ENCODE measurements around the gene TMEM38B. TPM values are rescaled to one million over a fixed set of nuclear protein-coding genes. Genes with fewer than 3 reads are reported as not detected.
"Not testable (repeated sequence)": the region's sequence is repeated elsewhere in the genome, so short reads cannot be mapped to it uniquely, and the experiment has no call there.

TMEM38B gene
- total RNA-seq, 1 donor from 2014 or later: 8.0 TPM

DNA sequence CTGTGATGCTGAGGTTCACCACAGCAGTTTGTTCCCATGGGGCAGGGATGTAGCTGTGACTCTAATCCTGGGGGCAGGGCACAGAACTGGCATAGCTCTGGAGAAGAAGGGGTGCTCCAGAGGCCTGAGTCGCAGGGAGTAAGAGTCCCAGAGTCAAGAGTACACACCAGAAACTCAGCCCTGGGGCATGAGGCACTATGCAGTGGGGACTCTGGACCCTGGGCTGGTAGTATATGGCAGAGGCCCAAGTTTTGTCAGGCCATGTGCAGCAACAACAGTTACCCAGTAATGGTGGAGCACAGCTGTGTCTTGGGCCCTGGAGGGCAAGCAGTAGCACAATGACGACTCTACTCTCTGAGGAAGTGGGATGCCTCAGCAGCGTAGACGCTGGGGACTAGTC lies 42.9 kb downstream of the TMEM38B start:
- no peaks in the 10 kb centered on the region for H3K4me1 Mint-ChIP-seq (ENCODE audit: unreplicated experiment)

DNA sequence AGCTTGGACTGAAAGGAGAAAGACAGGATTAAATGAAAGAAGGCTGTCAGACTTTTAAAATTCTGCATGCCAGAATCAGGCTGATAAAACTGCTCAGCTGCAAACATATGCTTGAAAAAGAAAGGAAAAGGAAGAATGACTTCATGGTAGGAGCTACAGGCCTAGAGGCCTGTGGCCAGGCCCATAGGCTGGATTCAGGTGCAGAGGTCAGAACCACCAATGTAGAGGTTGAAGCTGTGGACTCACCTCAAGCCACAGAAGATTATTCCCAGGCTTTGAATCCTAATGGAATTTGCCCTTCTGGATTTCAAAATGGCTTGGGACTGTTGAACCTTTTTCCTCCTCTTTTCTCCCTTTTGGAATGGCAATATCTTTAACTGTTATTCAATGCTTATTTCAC lies 47.7 kb downstream of the TMEM38B start:
- H3K27me3 Mint-ChIP-seq (ENCODE audit: unreplicated experiment): no peaks in the 10 kb centered on the region
- DNase-seq (ENCODE audit: extremely low spot score, unreplicated experiment): no peak
- no peaks in the 10 kb centered on the region for H3K36me3 Mint-ChIP-seq (ENCODE audit: unreplicated experiment)
- H3K27ac Mint-ChIP-seq (ENCODE audit: unreplicated experiment): no peak overlapping the region
- TF ChIP-seq CTCF (IDR thresholded peaks at IDR 0.05): no peak
- H3K9me3 Mint-ChIP-seq (ENCODE audit: unreplicated experiment): no peaks in the 10 kb centered on the region
- no peak overlapping the region for H3K4me3 Mint-ChIP-seq (ENCODE audit: unreplicated experiment)
- H3K4me1 Mint-ChIP-seq (ENCODE audit: unreplicated experiment): no peaks in the 10 kb centered on the region

More for the DNA sequence above, 42.9 kb downstream of the TMEM38B start:
- no peak for DNase-seq (ENCODE audit: extremely low spot score, unreplicated experiment)
- H3K27ac Mint-ChIP-seq (ENCODE audit: unreplicated experiment): no peak overlapping the region
- H3K27me3 Mint-ChIP-seq (ENCODE audit: unreplicated experiment): no peaks in the 10 kb centered on the region
- H3K4me3 Mint-ChIP-seq (ENCODE audit: unreplicated experiment): no peak overlapping the region
- H3K9me3 Mint-ChIP-seq (ENCODE audit: unreplicated experiment): peaks cover 34% of the 10 kb centered on the region
- peaks cover 29% of the 10 kb centered on the region for H3K36me3 Mint-ChIP-seq (ENCODE audit: unreplicated experiment)
- no peak for TF ChIP-seq CTCF (IDR thresholded peaks at IDR 0.05)

- not testable (repeated sequence) for H3K27me3 Mint-ChIP-seq (ENCODE audit: unreplicated experiment); H3K4me1 Mint-ChIP-seq (ENCODE audit: unreplicated experiment); H3K36me3 Mint-ChIP-seq (ENCODE audit: unreplicated experiment); DNase-seq (ENCODE audit: extremely low spot score, unreplicated experiment); H3K27ac Mint-ChIP-seq (ENCODE audit: unreplicated experiment); H3K4me3 Mint-ChIP-seq (ENCODE audit: unreplicated experiment)
- peaks cover 13% of the 10 kb centered on the region for H3K9me3 Mint-ChIP-seq (ENCODE audit: unreplicated experiment)
Measured at GRCh38 chr9:105747325-105747724, 53.0 kb downstream of the TMEM38B start.

- Mint-ChIP-seq H3K27me3 (ENCODE audit: unreplicated experiment) (no peaks in the 10 kb centered on the region), H3K4me1 (ENCODE audit: unreplicated experiment) (no peaks in the 10 kb centered on the region), H3K4me3 (ENCODE audit: unreplicated experiment) (no peak overlapping the region), H3K27ac (ENCODE audit: unreplicated experiment) (no peak overlapping the region), H3K36me3 (ENCODE audit: unreplicated experiment) (peaks cover 10% of the 10 kb centered on the region), H3K9me3 (ENCODE audit: unreplicated experiment) (peaks cover 34% of the 10 kb centered on the region)
- no peak for DNase-seq (ENCODE audit: extremely low spot score, unreplicated experiment)
- no peak for TF ChIP-seq CTCF (IDR thresholded peaks at IDR 0.05)
Measured at GRCh38 chr9:105751761-105752160, 57.4 kb downstream of the TMEM38B start.

- H3K27me3 Mint-ChIP-seq (ENCODE audit: unreplicated experiment): no peaks in the 10 kb centered on the region
- no peak for TF ChIP-seq CTCF (IDR thresholded peaks at IDR 0.05)
- DNase-seq (ENCODE audit: extremely low spot score, unreplicated experiment): no peak
- no peak overlapping the region for H3K4me3 Mint-ChIP-seq (ENCODE audit: unreplicated experiment)
- H3K9me3 Mint-ChIP-seq (ENCODE audit: unreplicated experiment): peaks cover 21% of the 10 kb centered on the region
- no peaks in the 10 kb centered on the region for H3K4me1 Mint-ChIP-seq (ENCODE audit: unreplicated experiment)
- no peak overlapping the region for H3K27ac Mint-ChIP-seq (ENCODE audit: unreplicated experiment)
- peaks cover 2% of the 10 kb centered on the region for H3K36me3 Mint-ChIP-seq (ENCODE audit: unreplicated experiment)
Measured at GRCh38 chr9:105757496-105758251, 63.3 kb downstream of the TMEM38B start.

Data from osteocyte (in vitro differentiated cells).